Neural cell (in vitro differentiated cells): ENCODE measurements around the gene AKAP5.

Source experiments
- CTCF ChIP-seq: fragments of 450-650 bp; IDR thresholded peaks from 2 replicates; pipeline ENCODE4 v1.5.1; 2014; ENCODE audit warnings: antibody characterized with exemption, mild to moderate bottlenecking, moderate library complexity; ENCODE audit not compliant: poor library complexity, severe bottlenecking
- EP300 ChIP-seq: fragments of 450-650 bp; conservative IDR thresholded peaks from 2 replicates; pipeline ENCODE4 v1.6.1; 2014; ENCODE audit warnings: antibody characterized with exemption, mild to moderate bottlenecking, moderate library complexity; ENCODE audit not compliant: poor library complexity, severe bottlenecking
- POLR2AphosphoS5 ChIP-seq: IDR thresholded peaks from 2 replicates; pipeline ENCODE4 v1.6.1; 2012
- SMC3 ChIP-seq: fragments of 450-650 bp; conservative IDR thresholded peaks from 2 replicates; pipeline ENCODE4 v1.6.1; 2014; ENCODE audit warnings: antibody characterized with exemption, mild to moderate bottlenecking, moderate library complexity; ENCODE audit not compliant: poor library complexity

GRCh38 chr14:64467101-64467500, 1.8 kb downstream of the AKAP5 start:
- TF ChIP-seq CTCF, result no peak
- TF ChIP-seq POLR2AphosphoS5, result no peak
- TF ChIP-seq SMC3, result no peak
- no peak for TF ChIP-seq EP300
